ENCODE results near the gene IRAK1.

GRCh38 chrX:154029439-154029838 is 9.7 kb upstream of the IRAK1 start:
- TF ChIP-seq, protein P1, sequence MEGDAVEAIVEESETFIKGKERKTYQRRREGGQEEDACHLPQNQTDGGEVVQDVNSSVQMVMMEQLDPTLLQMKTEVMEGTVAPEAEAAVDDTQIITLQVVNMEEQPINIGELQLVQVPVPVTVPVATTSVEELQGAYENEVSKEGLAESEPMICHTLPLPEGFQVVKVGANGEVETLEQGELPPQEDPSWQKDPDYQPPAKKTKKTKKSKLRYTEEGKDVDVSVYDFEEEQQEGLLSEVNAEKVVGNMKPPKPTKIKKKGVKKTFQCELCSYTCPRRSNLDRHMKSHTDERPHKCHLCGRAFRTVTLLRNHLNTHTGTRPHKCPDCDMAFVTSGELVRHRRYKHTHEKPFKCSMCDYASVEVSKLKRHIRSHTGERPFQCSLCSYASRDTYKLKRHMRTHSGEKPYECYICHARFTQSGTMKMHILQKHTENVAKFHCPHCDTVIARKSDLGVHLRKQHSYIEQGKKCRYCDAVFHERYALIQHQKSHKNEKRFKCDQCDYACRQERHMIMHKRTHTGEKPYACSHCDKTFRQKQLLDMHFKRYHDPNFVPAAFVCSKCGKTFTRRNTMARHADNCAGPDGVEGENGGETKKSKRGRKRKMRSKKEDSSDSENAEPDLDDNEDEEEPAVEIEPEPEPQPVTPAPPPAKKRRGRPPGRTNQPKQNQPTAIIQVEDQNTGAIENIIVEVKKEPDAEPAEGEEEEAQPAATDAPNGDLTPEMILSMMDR (IDR thresholded peaks at IDR 0.05): no peak
- no peak for TF ChIP-seq POLR2A (IDR thresholded peaks at IDR 0.05)

Measured in heart left ventricle (tissue), 13 donors.